ENCODE results near the gene AACS. TPM values are rescaled to one million over a fixed set of nuclear protein-coding genes. Genes with fewer than 3 reads are reported as not detected.

Gene AACS
- total and polyA plus RNA-seq, 2 of the 4 experiments (the other 2 are of a cell fraction): 22.0 to 24.9 TPM

DNA sequence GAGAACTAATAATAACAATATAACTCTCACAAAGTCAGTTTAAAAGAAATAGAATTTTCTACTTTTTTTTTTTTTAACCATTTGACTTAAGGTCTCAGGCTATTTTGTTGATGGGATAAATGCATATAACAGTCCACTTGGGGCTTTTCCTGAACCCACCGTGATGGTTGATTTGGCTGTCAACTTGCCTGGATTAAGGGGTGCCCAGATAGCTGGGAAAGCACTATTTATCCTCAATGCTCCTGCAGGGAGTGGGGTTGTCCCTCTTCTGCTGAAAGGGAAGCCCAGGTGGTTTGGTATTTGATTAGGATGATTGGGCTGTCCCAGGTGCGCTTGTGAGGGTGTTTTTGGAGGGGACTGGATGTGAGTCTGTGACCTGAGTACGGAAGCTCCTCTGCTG, 114.9 kb downstream of the AACS start:
- no peak overlapping the region for H4K91ac ChIP-seq (ENCODE audit: insufficient read depth, low read depth, low read length)
- no peak for DNase-seq
- no peak overlapping the region for H2BK120ac ChIP-seq (ENCODE audit: low read depth, low read length)
- WGBS, 2 experiments (ENCODE audit: extremely low coverage in 2 of 2, insufficient read length in 1 of 2): 20% methylated on average over 1 of the region's 3 CpGs; no CpG with 5 or more reads in 1 of the 2 experiments
- no peaks in the 10 kb centered on the region for H3K79me1 ChIP-seq (ENCODE audit: low read depth in 1 of 2, low read length in 2 of 2)
- H3K56ac ChIP-seq (ENCODE audit: extremely low read depth, insufficient read depth, low read length): no peak overlapping the region
- ATAC-seq (ENCODE audit: low read depth): no peak
- no peaks in the 10 kb centered on the region for H3K9me3 ChIP-seq (ENCODE audit: control insufficient read depth, insufficient read depth, low read length)
- H3K4ac ChIP-seq (ENCODE audit: low read depth, low read length): no peak overlapping the region
- in situ Hi-C loops (cut with MboI; ENCODE audit: low sequenced_read_pairs): loop anchor here (25.0 kb wide), 1 partner anchor 232 kb away; no protein-coding TSS in a partner anchor
- no peaks in the 10 kb centered on the region for H3K36me3 ChIP-seq (ENCODE audit: control insufficient read depth, insufficient read depth, low read length)
- dilution Hi-C loops (cut with HindIII; ENCODE audit: low sequenced_read_pairs, unreplicated experiment): no loop called here
- H2AK5ac ChIP-seq (ENCODE audit: low read depth, low read length): no peak overlapping the region
- TF ChIP-seq BHLHE40 (IDR thresholded peaks at IDR 0.05; ENCODE audit: low read depth, low read length): no peak
- TF ChIP-seq NFE2L2 (IDR thresholded peaks at IDR 0.05; ENCODE audit: low read depth, low read length): no peak
- TF ChIP-seq CHD1 (IDR thresholded peaks at IDR 0.05; ENCODE audit: low read depth, low read length): no peak
- TF ChIP-seq MXI1 (IDR thresholded peaks at IDR 0.05; ENCODE audit: borderline replicate concordance, low read depth, low read length): no peak
- no peak for TF ChIP-seq MAZ (IDR thresholded peaks at IDR 0.05; ENCODE audit: borderline replicate concordance, low read depth, low read length)
- no peak for TF ChIP-seq FOS (IDR thresholded peaks at IDR 0.05; ENCODE audit: low read depth, low read length)
- no peak for TF ChIP-seq POLR2A (IDR thresholded peaks at IDR 0.05; ENCODE audit: low read depth, low read length)
- TF ChIP-seq, protein P1, sequence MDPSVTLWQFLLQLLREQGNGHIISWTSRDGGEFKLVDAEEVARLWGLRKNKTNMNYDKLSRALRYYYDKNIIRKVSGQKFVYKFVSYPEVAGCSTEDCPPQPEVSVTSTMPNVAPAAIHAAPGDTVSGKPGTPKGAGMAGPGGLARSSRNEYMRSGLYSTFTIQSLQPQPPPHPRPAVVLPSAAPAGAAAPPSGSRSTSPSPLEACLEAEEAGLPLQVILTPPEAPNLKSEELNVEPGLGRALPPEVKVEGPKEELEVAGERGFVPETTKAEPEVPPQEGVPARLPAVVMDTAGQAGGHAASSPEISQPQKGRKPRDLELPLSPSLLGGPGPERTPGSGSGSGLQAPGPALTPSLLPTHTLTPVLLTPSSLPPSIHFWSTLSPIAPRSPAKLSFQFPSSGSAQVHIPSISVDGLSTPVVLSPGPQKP (IDR thresholded peaks at IDR 0.05; ENCODE audit: borderline replicate concordance, low read depth, low read length): no peak
- no peak for TF ChIP-seq RFX5 (IDR thresholded peaks at IDR 0.05; ENCODE audit: low read depth, low read length)
- TF ChIP-seq CEBPB (IDR thresholded peaks at IDR 0.05; ENCODE audit: low read depth, low read length): no peak
- TF ChIP-seq MAFK (IDR thresholded peaks at IDR 0.05; ENCODE audit: low read depth, low read length): no peak
- TF ChIP-seq RCOR1 (IDR thresholded peaks at IDR 0.05; ENCODE audit: insufficient replicate concordance, low read length): no peak
- no peak for TF ChIP-seq SMC3 (IDR thresholded peaks at IDR 0.05; ENCODE audit: low read depth, low read length)
- TF ChIP-seq RAD21 (IDR thresholded peaks at IDR 0.05; ENCODE audit: low read length): no peak
- H3K4me2 ChIP-seq (ENCODE audit: low read depth, low read length): no peak overlapping the region
- H3K27me3 ChIP-seq (ENCODE audit: control insufficient read depth, insufficient read depth, low read length): peaks cover 9% of the 10 kb centered on the region
- no peaks in the 10 kb centered on the region for H3K9me1 ChIP-seq (ENCODE audit: insufficient read depth, low read length)
- H3K9ac ChIP-seq (ENCODE audit: low read depth, low read length): no peak overlapping the region
- no peak overlapping the region for H3K18ac ChIP-seq (ENCODE audit: low read depth, low read length)
- ChIA-PET CTCF (interaction anchor here (0.5 kb wide), 1 partner anchor 274 kb away, joined by 3 read pairs; no protein-coding TSS in a partner anchor), POLR2A (ENCODE audit: unreplicated experiment) (no interaction called here)
- no peak overlapping the region for H2BK20ac ChIP-seq (ENCODE audit: low read depth, low read length)
- H2BK5ac ChIP-seq (ENCODE audit: low read depth, low read length, poor library complexity, severe bottlenecking): no peak overlapping the region
- intact Hi-C loops (cut with micrococcal nuclease): loop anchor here (10.0 kb wide), 1 partner anchor 185 kb away; the partner anchor contains the start of gene BRI3BP
- no peak overlapping the region for H3K4me3 ChIP-seq (ENCODE audit: insufficient read depth, low read depth, low read length)
- no peak overlapping the region for H3K27ac ChIP-seq (ENCODE audit: insufficient read depth, low read length)
- H4K20me1 ChIP-seq (ENCODE audit: insufficient read depth, low read length): no peaks in the 10 kb centered on the region
- no peak overlapping the region for H3K14ac ChIP-seq (replicated peaks; ENCODE audit: low read depth, low read length)
- no TSS peak for BruUV-seq (replicated peaks)
- no peak overlapping the region for H4K8ac ChIP-seq (ENCODE audit: low read depth in 2 of 2, low read length in 2 of 2)
- no peak overlapping the region for H3K23ac ChIP-seq (ENCODE audit: low read depth, low read length)
- no peak overlapping the region for H4K5ac ChIP-seq (ENCODE audit: low read depth, low read length)
- H2BK15ac ChIP-seq (ENCODE audit: low read depth, low read length): no peak overlapping the region
- H3K4me1 ChIP-seq (ENCODE audit: control insufficient read depth, insufficient read depth, low read length): no peaks in the 10 kb centered on the region
- no peak overlapping the region for H2AK9ac ChIP-seq (replicated peaks; ENCODE audit: low read depth, low read length, poor library complexity)
- no peak overlapping the region for H2AFZ ChIP-seq (replicated peaks; ENCODE audit: low read length, poor library complexity)
